H1 (cell line): ENCODE measurements around the gene PASK. TPM values are rescaled to one million over a fixed set of nuclear protein-coding genes. Genes with fewer than 3 reads are reported as not detected.

Experiments
- CTCF ChIA-PET: fragments of 300-600 bp; sonication (Branson Sonifier 250); formaldehyde crosslinking; loops from one replicate; lab custom pipeline; 2021; ENCODE audit not compliant: partially characterized antibody; lab: Charles Lee
- POLR2A ChIA-PET: fragments of 300-600 bp; sonication (Branson Sonifier 250); formaldehyde crosslinking; loops from one replicate; lab custom pipeline; 2021; ENCODE audit warnings: inconsistent platforms; ENCODE audit not compliant: partially characterized antibody; lab: Charles Lee
- DNase-seq, 2 experiments: peaks; one replicate each; pipeline versions ENCODE4 v3.0.0 to v3.0.0-alpha.2; 2010 to 2022; ENCODE audit warnings: low spot score in 2 of 2, low read depth in 1 of 2, mixed read lengths in 1 of 2
- FAIRE-seq: peaks from 2 replicates; lab custom pipeline; 2011; peaks lifted over from hg19 to GRCh38; lab: Jason Lieb, UNC
- H2AFZ ChIP-seq: 2 replicates; pipeline ENCODE4 v1.8.1; 2012; ENCODE audit warnings: low read length, inconsistent platforms
- H2AK5ac ChIP-seq: 2 replicates; pipeline ENCODE4 v1.6.1; 2013; ENCODE audit warnings: low read depth, low read length
- H2BK120ac ChIP-seq: replicated peaks from 2 replicates; pipeline ENCODE3; 2013; ENCODE audit warnings: low read depth, low read length, inconsistent platforms
- H2BK12ac ChIP-seq: 2 replicates; pipeline ENCODE4 v1.6.1; 2013; ENCODE audit warnings: low read depth, low read length
- H2BK15ac ChIP-seq: 2 replicates; pipeline ENCODE4 v1.6.1; 2013; ENCODE audit warnings: low read length
- H2BK20ac ChIP-seq: 2 replicates; pipeline ENCODE4 v1.6.1; 2013; ENCODE audit warnings: low read length
- H2BK5ac ChIP-seq: 2 replicates; pipeline ENCODE4 v1.6.1; 2013; ENCODE audit warnings: low read depth, low read length
- H3K14ac ChIP-seq: 2 replicates; pipeline ENCODE4 v1.6.1; 2013; ENCODE audit warnings: inconsistent platforms; ENCODE audit not compliant: insufficient read length
- H3K18ac ChIP-seq: 2 replicates; pipeline ENCODE4 v1.6.1; 2013; ENCODE audit warnings: low read length; ENCODE audit errors: extremely low read depth
- H3K23ac ChIP-seq: 2 replicates; pipeline ENCODE4 v1.6.1; 2013; ENCODE audit warnings: inconsistent platforms; ENCODE audit not compliant: insufficient read length
- H3K23me2 ChIP-seq: 2 replicates; pipeline ENCODE4 v1.6.1; 2013; ENCODE audit warnings: low read depth, low read length
- H3K27ac ChIP-seq: 2 replicates; pipeline ENCODE4 v1.6.1; 2011; ENCODE audit warnings: low read depth, low read length, inconsistent platforms
- H3K27me3 ChIP-seq, 4 experiments: replicated peaks in 1 of 4; 1 replicate in 1 of 4; 2 replicates in 3 of 4; pipeline versions ENCODE4 v1.6.1 to v1.8.1; 2011 to 2013; ENCODE audit warnings: low read length in 3 of 4, mild to moderate bottlenecking in 3 of 4, inconsistent platforms in 2 of 4, mixed read lengths in 2 of 4, moderate library complexity in 1 of 4; ENCODE audit not compliant: control insufficient read depth in 3 of 4, insufficient read depth in 3 of 4; ENCODE audit errors: extremely low read depth in 1 of 4
- H3K36me3 ChIP-seq, 4 experiments: 2 replicates each; pipeline versions ENCODE4 v1.6.1 to v1.8.1; 2011 to 2013; ENCODE audit warnings: mild to moderate bottlenecking in 4 of 4, low read length in 3 of 4, moderate library complexity in 2 of 4, control low read depth in 1 of 4, inconsistent platforms in 1 of 4; ENCODE audit not compliant: insufficient read depth in 4 of 4, control insufficient read depth in 2 of 4
- H3K4ac ChIP-seq: replicated peaks from 2 replicates; pipeline ENCODE3; 2013; ENCODE audit warnings: low read length, low read depth, mixed read lengths, inconsistent platforms; ENCODE audit not compliant: insufficient read length
- H3K4me1 ChIP-seq, 4 experiments: replicated peaks in 1 of 4; 1 replicate in 1 of 4; 2 replicates in 3 of 4; pipeline versions ENCODE4 v1.6.1 to v1.8.1; 2011 to 2013; ENCODE audit warnings: low read length in 3 of 4, inconsistent platforms in 2 of 4, mixed read lengths in 1 of 4; ENCODE audit not compliant: insufficient read depth in 4 of 4, control insufficient read depth in 3 of 4
- H3K4me2 ChIP-seq, 2 experiments: 2 replicates each; pipeline versions ENCODE4 v1.6.1 to v1.8.1; 2011 to 2013; ENCODE audit warnings: low read depth in 2 of 2, low read length in 2 of 2, control low read depth in 1 of 2, inconsistent platforms in 1 of 2, mild to moderate bottlenecking in 1 of 2; ENCODE audit not compliant: insufficient read depth in 1 of 2
- H3K4me3 ChIP-seq, 4 experiments: fragments of 200-600, 300-600 bp in 1 of 4; sonication (generic), shearing (Covaris generic), sonication (Bioruptor Twin) in 1 of 4; 2 replicates each; pipeline versions ENCODE4 v1.5.1 to v1.8.1; 2011 to 2016; ENCODE audit warnings: low read length in 4 of 4, low read depth in 3 of 4, control low read depth in 2 of 4, inconsistent platforms in 2 of 4, mild to moderate bottlenecking in 2 of 4, mixed read lengths in 1 of 4, moderate library complexity in 1 of 4; ENCODE audit not compliant: insufficient read depth in 2 of 4; ENCODE audit errors: extremely low read depth in 1 of 4
- H3K56ac ChIP-seq: replicated peaks from 2 replicates; pipeline ENCODE3; 2013; ENCODE audit warnings: low read depth, mild to moderate bottlenecking, mixed read lengths, low read length, inconsistent platforms; ENCODE audit not compliant: insufficient read length
- H3K79me1 ChIP-seq: 2 replicates; pipeline ENCODE4 v1.6.1; 2013; ENCODE audit warnings: low read depth, low read length, control low read depth
- H3K79me2 ChIP-seq, 2 experiments: 2 replicates each; pipeline versions ENCODE4 v1.6.1 to v1.8.1; 2012 to 2013; ENCODE audit warnings: low read length in 2 of 2, mild to moderate bottlenecking in 2 of 2, inconsistent platforms in 1 of 2; ENCODE audit not compliant: insufficient read depth in 2 of 2, control insufficient read depth in 1 of 2
- H3K9ac ChIP-seq, 4 experiments: replicated peaks in 1 of 4; 1 replicate in 1 of 4; 2 replicates in 3 of 4; pipeline versions ENCODE4 v1.6.1 to v1.8.1; 2011 to 2013; ENCODE audit warnings: low read depth in 3 of 4, low read length in 3 of 4, control low read depth in 2 of 4, mild to moderate bottlenecking in 2 of 4, moderate library complexity in 2 of 4, inconsistent platforms in 1 of 4; ENCODE audit errors: extremely low read depth in 1 of 4
- H3K9me3 ChIP-seq, 2 experiments: 2 replicates each; pipeline versions ENCODE4 v1.6.1 to v1.8.1; 2012 to 2013; ENCODE audit warnings: mild to moderate bottlenecking in 2 of 2, moderate library complexity in 2 of 2, control low read depth in 1 of 2, inconsistent platforms in 1 of 2, low read depth in 1 of 2, low read length in 1 of 2, mixed read lengths in 1 of 2; ENCODE audit not compliant: insufficient read depth in 2 of 2
- H4K20me1 ChIP-seq, 2 experiments: replicated peaks in 1 of 2; 2 replicates each; pipeline versions ENCODE3 to v1.8.1; 2011 to 2013; ENCODE audit warnings: inconsistent platforms in 2 of 2, low read length in 2 of 2, mild to moderate bottlenecking in 1 of 2; ENCODE audit not compliant: insufficient read depth in 2 of 2, control insufficient read depth in 1 of 2
- H4K5ac ChIP-seq: 2 replicates; pipeline ENCODE4 v1.6.1; 2013; ENCODE audit warnings: low read length, low read depth, mixed read lengths, inconsistent platforms; ENCODE audit not compliant: insufficient read length
- H4K8ac ChIP-seq: 2 replicates; pipeline ENCODE4 v1.8.0; 2013; ENCODE audit warnings: mild to moderate bottlenecking, moderate library complexity, low read length, inconsistent platforms; ENCODE audit not compliant: insufficient read depth; ENCODE audit errors: extremely low read depth
- H4K91ac ChIP-seq: replicated peaks from 2 replicates; pipeline ENCODE3; 2013; ENCODE audit warnings: low read length, mixed read lengths, inconsistent platforms; ENCODE audit not compliant: insufficient read length
- BCL11A ChIP-seq, 2 experiments: IDR thresholded peaks; one replicate each; pipeline ENCODE4 v1.6.1; 2011; ENCODE audit warnings: low read depth in 2 of 2, low read length in 2 of 2, mild to moderate bottlenecking in 2 of 2
- RFX5 ChIP-seq: IDR thresholded peaks from 2 replicates; pipeline ENCODE4 v1.6.1; 2011; ENCODE audit warnings: low read depth, low read length, improper control_type of control experiment, borderline replicate concordance
- WGBS, 2 experiments: shearing (Covaris generic) in 1 of 2; methylation state at CpG; one replicate each; pipeline versions ENCODE4 v1.1.6 to v1.1.7; 2013 to 2015; ENCODE audit warnings: low lambda C conversion rate in 2 of 2, mixed read lengths in 2 of 2, inconsistent platforms in 1 of 2, low coverage in 1 of 2, missing lambda C conversion rate in 1 of 2; ENCODE audit not compliant: insufficient replicate concordance in 2 of 2, insufficient coverage in 1 of 2, insufficient read length in 1 of 2; ENCODE audit errors: extremely low coverage in 1 of 2, missing lambda C conversion rate in 1 of 2; 5-methylcytosine and 5-hydroxymethylcytosine counted together
- polyA plus RNA-seq, 7 experiments: library from polyadenylated mRNA; depleted of rRNA in 3 of 7; stranded (reverse) in 5 of 7; unstranded in 2 of 7; fragments of >200 nt in 5 of 7; fragments of 200-250 nt in 2 of 7; gene quantifications; 1 replicate in 5 of 7; 2 replicates in 1 of 7; 4 replicates in 1 of 7; pipeline versions ENCODE4 v1.2.1 to v1.2.3, GENCODE V29; 2011 to 2013; ENCODE audit warnings: missing spikeins in 2 of 7, mixed read lengths in 2 of 7
- total RNA-seq: library from RNA; stranded (reverse); fragmentation: NEBNext Ultra II Directional; extraction: Animal tissue kit (Norgen Biotek cat#: 25700); gene quantifications from 2 replicates; pipeline ENCODE4 v1.2.1, GENCODE V29; 2021
- TF ChIP-seq, protein P1 (sequence below), 3 experiments: IDR thresholded peaks; 1 replicate in 2 of 3; 2 replicates in 1 of 3; pipeline versions ENCODE4 v1.5.1 to v1.6.1; 2011; ENCODE audit warnings: low read length in 3 of 3, mild to moderate bottlenecking in 3 of 3, inconsistent platforms in 2 of 3, low read depth in 1 of 3, moderate library complexity in 1 of 3; ENCODE audit not compliant: insufficient read depth in 1 of 3; ENCODE audit errors: control extremely low read depth in 1 of 3

PASK gene
- total and polyA plus RNA-seq, 2 of the 8 experiments (the other 6 are each of a cell fraction or from before 2014, with no cell fraction given), result 20.5 to 66.1 TPM

DNA sequence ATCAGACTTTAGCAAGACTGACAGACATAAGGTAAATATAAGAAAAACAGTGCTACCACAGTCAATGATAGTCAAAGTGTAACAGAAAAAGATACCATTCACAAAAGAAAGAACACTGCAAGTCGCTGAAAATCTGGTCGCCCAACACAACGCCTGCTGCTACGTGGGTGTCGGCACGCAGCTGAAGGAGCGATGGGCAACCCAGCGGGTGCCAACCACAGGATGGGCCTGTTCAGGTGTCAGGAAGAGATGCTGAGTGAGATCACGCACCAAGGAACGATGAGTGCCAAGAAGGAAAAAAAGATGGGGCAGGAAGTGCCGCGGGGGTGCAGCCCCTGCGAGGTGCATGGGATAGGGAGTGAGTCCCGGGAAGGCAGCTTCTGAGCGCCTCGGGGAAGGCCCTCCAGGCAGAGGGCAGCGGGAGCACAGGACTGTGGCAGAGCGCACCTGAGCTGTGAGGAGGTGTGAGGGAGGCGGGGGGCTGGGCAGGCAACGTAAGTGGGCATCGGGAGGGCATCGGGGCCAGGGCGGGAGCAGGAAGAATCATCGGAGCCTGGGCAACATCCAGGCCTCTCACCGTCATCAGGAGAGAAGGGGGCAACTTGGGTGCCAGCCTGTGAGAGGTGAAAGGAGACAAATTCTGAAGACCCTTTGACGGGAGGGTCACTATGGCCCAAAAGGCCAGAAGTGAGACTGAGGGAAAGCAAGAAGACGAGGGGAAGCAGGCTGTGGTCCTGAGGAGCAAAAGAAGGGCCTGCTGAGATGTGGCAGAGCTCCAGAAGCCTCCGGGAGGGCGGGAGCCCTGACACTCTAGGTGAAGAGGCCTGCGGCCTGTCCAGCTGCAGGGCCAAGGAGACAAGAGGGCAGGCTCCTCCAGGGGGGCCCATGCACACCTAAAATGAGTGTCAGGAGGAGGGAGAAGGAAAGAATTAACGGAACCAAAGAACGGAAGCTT is 32.4 kb downstream of the PASK start:
- no peak overlapping the region for H3K9ac ChIP-seq
- H2BK12ac ChIP-seq, result no peak overlapping the region
- H3K79me2 ChIP-seq, result no peaks in the 10 kb centered on the region
- no peak overlapping the region for H3K18ac ChIP-seq
- H3K36me3 ChIP-seq, result peaks cover 0 to 19% (median 7%) of the 10 kb centered on the region in 4 experiments; a peak in 4 of 8 replicates
- no peak overlapping the region for H3K27ac ChIP-seq
- no peak for FAIRE-seq
- H2BK20ac ChIP-seq, result no peak overlapping the region
- TF ChIP-seq, protein P1, sequence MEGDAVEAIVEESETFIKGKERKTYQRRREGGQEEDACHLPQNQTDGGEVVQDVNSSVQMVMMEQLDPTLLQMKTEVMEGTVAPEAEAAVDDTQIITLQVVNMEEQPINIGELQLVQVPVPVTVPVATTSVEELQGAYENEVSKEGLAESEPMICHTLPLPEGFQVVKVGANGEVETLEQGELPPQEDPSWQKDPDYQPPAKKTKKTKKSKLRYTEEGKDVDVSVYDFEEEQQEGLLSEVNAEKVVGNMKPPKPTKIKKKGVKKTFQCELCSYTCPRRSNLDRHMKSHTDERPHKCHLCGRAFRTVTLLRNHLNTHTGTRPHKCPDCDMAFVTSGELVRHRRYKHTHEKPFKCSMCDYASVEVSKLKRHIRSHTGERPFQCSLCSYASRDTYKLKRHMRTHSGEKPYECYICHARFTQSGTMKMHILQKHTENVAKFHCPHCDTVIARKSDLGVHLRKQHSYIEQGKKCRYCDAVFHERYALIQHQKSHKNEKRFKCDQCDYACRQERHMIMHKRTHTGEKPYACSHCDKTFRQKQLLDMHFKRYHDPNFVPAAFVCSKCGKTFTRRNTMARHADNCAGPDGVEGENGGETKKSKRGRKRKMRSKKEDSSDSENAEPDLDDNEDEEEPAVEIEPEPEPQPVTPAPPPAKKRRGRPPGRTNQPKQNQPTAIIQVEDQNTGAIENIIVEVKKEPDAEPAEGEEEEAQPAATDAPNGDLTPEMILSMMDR (IDR thresholded peaks at IDR 0.05; ENCODE audit: control extremely low read depth in 1 of 3, insufficient read depth in 1 of 3, low read depth in 1 of 3, low read length in 3 of 3), result no peak
- TF ChIP-seq BCL11A (IDR thresholded peaks at IDR 0.05; ENCODE audit: low read depth in 2 of 2, low read length in 2 of 2), result no peak
- no peak for TF ChIP-seq RFX5
- TF ChIP-seq, all 59 proteins: peak for 0
- H4K91ac ChIP-seq, result no peak overlapping the region
- no peak overlapping the region for H3K4ac ChIP-seq
- H3K23ac ChIP-seq, result no peak overlapping the region
- POLR2A ChIA-PET, result no interaction called here
- no peak overlapping the region for H2BK120ac ChIP-seq
- H3K4me3 ChIP-seq, result no peak overlapping the region
- H2AK5ac ChIP-seq, result no peak overlapping the region
- H3K4me2 ChIP-seq, result no peak overlapping the region
- no peak overlapping the region; the same call in 1 of the 2 replicates for H4K8ac ChIP-seq
- WGBS, 2 experiments, result 93% methylated on average over 24 of the region's 32 CpGs; no CpG with 5 or more reads in 1 of the 2 experiments
- no peaks in the 10 kb centered on the region for H3K79me1 ChIP-seq
- H3K9me3 ChIP-seq, result no peaks in the 10 kb centered on the region
- CTCF ChIA-PET, result interaction anchor here (1.0 kb wide), 1 partner anchor 134 kb away, joined by 3 read pairs; no protein-coding TSS in a partner anchor
- H2AFZ ChIP-seq, result no peak overlapping the region
- no peak overlapping the region for H4K5ac ChIP-seq
- H3K27me3 ChIP-seq, result no peaks in the 10 kb centered on the region
- no peaks in the 10 kb centered on the region for H3K4me1 ChIP-seq
- H2BK5ac ChIP-seq, result no peak overlapping the region
- no peak overlapping the region for H2BK15ac ChIP-seq
- no peak overlapping the region for H3K14ac ChIP-seq
- no peak overlapping the region for H3K56ac ChIP-seq
- no peak for DNase-seq
- no peaks in the 10 kb centered on the region for H3K23me2 ChIP-seq
- H4K20me1 ChIP-seq, result peaks cover 0 to 3% of the 10 kb centered on the region in 2 experiments
